Esophagus mucosa (tissue), 1 donor: ENCODE measurements around the gene UGT1A6. TPM values are rescaled to one million over a fixed set of nuclear protein-coding genes. Genes with fewer than 3 reads are reported as not detected.

Source experiments
- ATAC-seq: fragments of 200-7000 bp; cut with Tn5 transposase; one replicate; pipeline ENCODE4 v1.9.1; 2020
- total RNA-seq: library from RNA; stranded (reverse); gene quantifications from one replicate; pipeline ENCODE4 v1.2.4, GENCODE V29; 2023
- donor health status: DM: yes; HTN: yes; CAD: no.

UGT1A6 gene
- total RNA-seq, 1 donor from 2014 or later, result 11.2 TPM

DNA sequence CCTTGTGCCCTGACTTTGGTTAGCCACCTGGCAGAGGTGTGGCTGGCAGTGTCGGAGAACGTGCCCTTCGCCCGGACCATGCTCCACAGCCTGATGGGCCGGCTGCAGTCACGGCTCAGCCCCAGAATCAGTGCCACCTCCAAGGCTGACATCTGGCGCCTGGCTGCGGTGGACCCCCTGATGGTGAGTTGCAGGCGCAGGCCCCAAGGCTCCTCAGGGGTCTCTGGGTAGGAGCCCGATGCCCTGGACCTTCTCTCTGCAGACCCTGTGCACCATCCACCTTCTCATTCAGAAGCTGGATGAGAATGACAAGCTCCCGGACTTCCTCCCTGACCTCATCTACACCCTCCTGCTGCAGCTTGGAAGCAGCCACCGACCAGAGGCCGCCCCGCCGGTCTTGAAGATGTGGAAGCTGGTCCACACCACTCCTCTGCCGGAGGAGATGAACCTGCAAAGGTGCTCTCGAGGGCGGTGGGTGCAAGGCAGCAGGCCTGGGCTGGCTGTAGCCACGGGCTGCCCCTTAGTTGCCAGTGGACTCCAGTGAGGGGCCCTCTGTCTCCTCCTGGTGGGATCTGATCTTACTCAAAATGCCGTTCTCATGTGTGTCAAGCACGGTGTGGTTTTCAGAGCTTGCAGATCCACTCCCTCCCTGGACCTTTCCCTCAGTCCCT lies 129.5 kb downstream of the UGT1A6 start:
- no peak for ATAC-seq

Other genes with a start within 250 kb of the UGT1A6 start
- gene USP40, start 126.1 kb upstream of the UGT1A6 start, total RNA-seq, result 28.6 TPM
- 0.16 TPM for gene UGT1A8, start 75.3 kb upstream of the UGT1A6 start, total RNA-seq
- gene UGT1A10, start 56.4 kb upstream of the UGT1A6 start, total RNA-seq, result 6.9 TPM
- gene UGT1A9, start 21.0 kb upstream of the UGT1A6 start, total RNA-seq, result 0.08 TPM
- gene UGT1A7, start 11.0 kb upstream of the UGT1A6 start, total RNA-seq, result 13.9 TPM
- gene UGT1A5, start 20.0 kb downstream of the UGT1A6 start, total RNA-seq, result 0.68 TPM
- gene UGT1A4, start 25.8 kb downstream of the UGT1A6 start, total RNA-seq, result 0.80 TPM
- gene UGT1A3, start 36.2 kb downstream of the UGT1A6 start, total RNA-seq, result 0.28 TPM
- 0.56 TPM for gene UGT1A1, start 67.4 kb downstream of the UGT1A6 start, total RNA-seq
- gene MROH2A, start 85.4 kb downstream of the UGT1A6 start, total RNA-seq, result 0.52 TPM
- 9.4 TPM for gene HJURP, start 161.6 kb downstream of the UGT1A6 start, total RNA-seq
- gene TRPM8, start 224.5 kb downstream of the UGT1A6 start, total RNA-seq, result not detected